Esophagus squamous epithelium (tissue), 5 donors: ENCODE results near the gene NNMT. TPM values are rescaled to one million over a fixed set of nuclear protein-coding genes. Genes with fewer than 3 reads are reported as not detected.

Experiments used
- DNase-seq: peaks from one replicate; lab custom pipeline; 2025; lab: John Stamatoyannopoulos, UW
- H3K27ac ChIP-seq, 4 donors: fragments of 200-600 bp; sonication (generic); one replicate each; pipeline ENCODE4 v1.5.1; 2016 to 2019; ENCODE audit warnings: mild to moderate bottlenecking in 1 of 4
- H3K27me3 ChIP-seq, 4 donors: fragments of 200-600 bp; sonication (generic); 1 replicate in 3 of 4; 2 replicates in 1 of 4; pipeline versions ENCODE4 v1.5.1 to v1.6.0; 2017 to 2021; ENCODE audit warnings: antibody characterized with exemption in 1 of 4
- H3K36me3 ChIP-seq, 3 donors: fragments of 200-600 bp; sonication (generic); one replicate each; pipeline ENCODE4 v1.5.1; 2016 to 2019
- H3K4me1 ChIP-seq, 3 donors: fragments of 200-600 bp; sonication (generic); one replicate each; pipeline ENCODE4 v1.5.1; 2017 to 2019
- H3K4me3 ChIP-seq, 4 donors: fragments of 200-600 bp; sonication (generic); 1 replicate in 3 of 4; 2 replicates in 1 of 4; pipeline ENCODE4 v1.5.1; 2016 to 2019; ENCODE audit warnings: mild to moderate bottlenecking in 2 of 4, moderate library complexity in 1 of 4
- H3K9me3 ChIP-seq, 3 donors: fragments of 200-600 bp; sonication (generic); one replicate each; pipeline ENCODE4 v1.5.1; 2016 to 2019
- POLR2A ChIP-seq, 4 donors: fragments of 450-650 bp; IDR thresholded peaks; one replicate each; pipeline ENCODE4 v1.6.1; 2017; ENCODE audit warnings: antibody characterized with exemption in 4 of 4, mild to moderate bottlenecking in 4 of 4, moderate library complexity in 3 of 4
- WGBS, 2 donors: methylation state at CpG; one replicate each; pipeline ENCODE4 v1.1.5; 2018; 5-methylcytosine and 5-hydroxymethylcytosine counted together
- intact Hi-C: fragments of 100-400 bp; cut with DNase I; formaldehyde crosslinking; loops from one replicate; pipeline ENCODE4 v1.15.0; 2022
- total RNA-seq, 4 donors: library from RNA; depleted of rRNA; stranded (reverse); fragments of >200 nt; gene quantifications; one replicate each; pipeline ENCODE4 v1.1.0, GENCODE V29; 2016
- TF ChIP-seq, protein P1 (sequence below), 6 experiments: fragments of 450-650 bp in 4 of 6; fragments of 200-600 bp in 2 of 6; sonication (generic) in 2 of 6; IDR thresholded peaks; one replicate each; pipeline ENCODE4 v1.5.1; 2016 to 2019; ENCODE audit warnings: antibody characterized with exemption in 6 of 6, mild to moderate bottlenecking in 4 of 6, moderate library complexity in 4 of 6
- donor health status: DM: yes; HTN: yes; CAD: no.

Gene NNMT
- total RNA-seq, result 100 to 1,000 TPM in 1 of 4 donors, 10 to 100 TPM in 2, 1 to 10 TPM in 1; 4.1 to 142 (median 56.8) TPM

DNA sequence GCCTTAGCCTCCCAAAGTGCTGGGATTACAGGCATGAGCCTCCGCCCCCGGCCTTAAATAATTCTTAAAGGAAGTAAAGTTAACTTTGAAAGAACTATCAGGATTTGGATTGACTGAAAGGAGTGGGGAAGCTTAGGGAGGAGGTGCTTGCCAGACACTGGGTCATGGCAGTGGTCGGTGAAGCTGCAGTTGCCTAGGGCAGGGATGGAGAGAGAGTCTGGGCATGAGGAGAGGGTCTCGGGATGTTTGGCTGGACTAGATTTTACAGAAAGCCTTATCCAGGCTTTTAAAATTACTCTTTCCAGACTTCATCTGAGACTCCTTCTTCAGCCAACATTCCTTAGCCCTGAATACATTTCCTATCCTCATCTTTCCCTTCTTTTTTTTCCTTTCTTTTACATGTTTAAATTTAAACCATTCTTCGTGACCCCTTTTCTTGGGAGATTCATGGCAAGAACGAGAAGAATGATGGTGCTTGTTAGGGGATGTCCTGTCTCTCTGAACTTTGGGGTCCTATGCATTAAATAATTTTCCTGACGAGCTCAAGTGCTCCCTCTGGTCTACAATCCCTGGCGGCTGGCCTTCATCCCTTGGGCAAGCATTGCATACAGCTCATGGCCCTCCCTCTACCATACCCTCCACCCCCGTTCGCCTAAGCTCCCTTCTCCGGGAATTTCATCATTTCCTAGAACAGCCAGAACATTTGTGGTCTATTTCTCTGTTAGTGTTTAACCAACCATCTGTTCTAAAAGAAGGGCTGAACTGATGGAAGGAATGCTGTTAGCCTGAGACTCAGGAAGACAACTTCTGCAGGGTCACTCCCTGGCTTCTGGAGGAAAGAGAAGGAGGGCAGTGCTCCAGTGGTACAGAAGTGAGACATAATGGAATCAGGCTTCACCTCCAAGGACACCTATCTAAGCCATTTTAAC is at the start of gene NNMT:
TSS of gene NNMT (plus strand) at position 724 of the 929 bp plus-strand sequence. CDS start at position 882, 158 bp downstream.
- DNase-seq, result no peak
- intact Hi-C loops, result no loop called here
- H3K36me3 ChIP-seq, result peaks cover 0 to 4% (median 0%) of the 10 kb centered on the region in 3 donors
- 42 to 52% methylated on average over 9 to 10 of the region's 11 CpGs for WGBS, 2 donors
- H3K9me3 ChIP-seq, result no peaks in the 10 kb centered on the region
- peak in 3 of 4 donors; percentile 43 to 52 (median 46) for TF ChIP-seq POLR2A (IDR thresholded peaks at IDR 0.05)
- TF ChIP-seq, protein P1, sequence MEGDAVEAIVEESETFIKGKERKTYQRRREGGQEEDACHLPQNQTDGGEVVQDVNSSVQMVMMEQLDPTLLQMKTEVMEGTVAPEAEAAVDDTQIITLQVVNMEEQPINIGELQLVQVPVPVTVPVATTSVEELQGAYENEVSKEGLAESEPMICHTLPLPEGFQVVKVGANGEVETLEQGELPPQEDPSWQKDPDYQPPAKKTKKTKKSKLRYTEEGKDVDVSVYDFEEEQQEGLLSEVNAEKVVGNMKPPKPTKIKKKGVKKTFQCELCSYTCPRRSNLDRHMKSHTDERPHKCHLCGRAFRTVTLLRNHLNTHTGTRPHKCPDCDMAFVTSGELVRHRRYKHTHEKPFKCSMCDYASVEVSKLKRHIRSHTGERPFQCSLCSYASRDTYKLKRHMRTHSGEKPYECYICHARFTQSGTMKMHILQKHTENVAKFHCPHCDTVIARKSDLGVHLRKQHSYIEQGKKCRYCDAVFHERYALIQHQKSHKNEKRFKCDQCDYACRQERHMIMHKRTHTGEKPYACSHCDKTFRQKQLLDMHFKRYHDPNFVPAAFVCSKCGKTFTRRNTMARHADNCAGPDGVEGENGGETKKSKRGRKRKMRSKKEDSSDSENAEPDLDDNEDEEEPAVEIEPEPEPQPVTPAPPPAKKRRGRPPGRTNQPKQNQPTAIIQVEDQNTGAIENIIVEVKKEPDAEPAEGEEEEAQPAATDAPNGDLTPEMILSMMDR (IDR thresholded peaks at IDR 0.05), result no peak
- peak within 1 kb of the TSS; percentile 0 to 64 (median 43) for H3K4me3 ChIP-seq
- H3K27me3 ChIP-seq, result no peaks in the 10 kb centered on the region
- H3K4me1 ChIP-seq, result peaks cover 0 to 46% (median 15%) of the 10 kb centered on the region in 3 donors
- peak within 1 kb of the TSS; percentile 74 to 96 (median 88) for H3K27ac ChIP-seq

DNA sequence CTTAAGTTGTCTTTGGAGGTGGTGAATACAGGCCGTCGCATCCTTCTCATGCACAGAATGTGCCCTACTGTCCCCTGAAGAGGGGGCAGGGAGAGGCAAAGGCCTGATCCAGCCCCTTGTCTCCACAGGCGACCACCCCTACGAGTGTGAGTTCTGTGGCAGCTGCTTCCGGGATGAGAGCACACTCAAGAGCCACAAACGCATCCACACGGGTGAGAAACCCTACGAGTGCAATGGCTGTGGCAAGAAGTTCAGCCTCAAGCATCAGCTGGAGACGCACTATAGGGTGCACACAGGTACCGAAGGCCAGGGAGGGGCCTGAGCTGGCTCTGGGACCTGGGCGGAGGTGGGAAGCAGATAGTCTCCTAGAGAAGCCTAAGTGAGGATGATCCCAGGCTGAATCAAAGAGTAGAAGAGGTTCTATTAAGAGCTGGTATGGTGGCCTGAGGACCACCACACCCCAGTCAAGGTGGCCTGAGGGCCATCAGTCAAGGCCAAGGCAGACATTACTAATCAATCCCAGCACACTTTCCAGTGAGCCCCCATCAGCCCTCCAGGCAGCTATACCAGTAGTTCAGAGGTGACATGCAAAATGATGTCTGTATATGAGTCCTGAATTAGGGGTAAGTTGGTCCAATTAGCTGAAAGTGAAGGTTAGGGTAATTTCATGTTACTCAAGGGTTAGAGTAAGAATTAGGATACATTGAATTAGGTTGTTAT is 49.0 kb upstream of the NNMT start:
- intact Hi-C loops, result no loop called here
- Histone ChIP-seq H3K9me3 (no peaks in the 10 kb centered on the region), H3K27ac (no peak overlapping the region), H3K4me3 (no peak overlapping the region), H3K27me3 (no peaks in the 10 kb centered on the region), H3K36me3 (peaks cover 0 to 96% (median 34%) of the 10 kb centered on the region in 3 donors), H3K4me1 (peaks cover 0 to 41% (median 9%) of the 10 kb centered on the region in 3 donors)
- TF ChIP-seq POLR2A (IDR thresholded peaks at IDR 0.05), result no peak
- TF ChIP-seq, protein P1 (IDR thresholded peaks at IDR 0.05), result no peak
- 93% methylated on average over 4 of the region's 11 CpGs; no CpG with 5 or more reads in 1 of the 2 donors for WGBS, 2 donors
- DNase-seq, result no peak

DNA sequence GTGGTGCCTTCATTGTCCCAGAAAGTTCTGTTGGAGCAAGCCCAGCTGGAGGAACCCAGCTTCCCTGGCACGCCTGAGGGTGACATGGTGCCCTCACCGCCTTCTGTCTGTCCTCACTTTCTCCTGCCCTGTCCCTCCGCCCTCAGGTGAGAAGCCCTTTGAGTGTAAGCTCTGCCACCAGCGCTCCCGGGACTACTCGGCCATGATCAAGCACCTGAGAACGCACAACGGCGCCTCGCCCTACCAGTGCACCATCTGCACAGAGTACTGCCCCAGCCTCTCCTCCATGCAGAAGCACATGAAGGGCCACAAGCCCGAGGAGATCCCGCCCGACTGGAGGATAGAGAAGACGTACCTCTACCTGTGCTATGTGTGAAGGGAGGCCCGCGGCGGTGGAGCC is 46.0 kb upstream of the NNMT start:
- Histone ChIP-seq H3K4me1 (peaks cover 0 to 30% (median 4%) of the 10 kb centered on the region in 3 donors), H3K4me3 (no peak overlapping the region), H3K9me3 (no peaks in the 10 kb centered on the region), H3K27me3 (no peaks in the 10 kb centered on the region), H3K27ac (peak overlapping the region in 1 of 4 donors; percentile 69), H3K36me3 (peaks cover 0 to 88% (median 29%) of the 10 kb centered on the region in 3 donors)
- no peak for DNase-seq
- intact Hi-C loops, result loop anchor here (5.0 kb wide), 1 partner anchor 188 kb away; no protein-coding TSS in a partner anchor
- 96 to 99% methylated on average over 11 to 15 of the region's 17 CpGs for WGBS, 2 donors
- TF ChIP-seq, protein P1 (IDR thresholded peaks at IDR 0.05), result no peak
- TF ChIP-seq POLR2A (IDR thresholded peaks at IDR 0.05), result no peak

DNA sequence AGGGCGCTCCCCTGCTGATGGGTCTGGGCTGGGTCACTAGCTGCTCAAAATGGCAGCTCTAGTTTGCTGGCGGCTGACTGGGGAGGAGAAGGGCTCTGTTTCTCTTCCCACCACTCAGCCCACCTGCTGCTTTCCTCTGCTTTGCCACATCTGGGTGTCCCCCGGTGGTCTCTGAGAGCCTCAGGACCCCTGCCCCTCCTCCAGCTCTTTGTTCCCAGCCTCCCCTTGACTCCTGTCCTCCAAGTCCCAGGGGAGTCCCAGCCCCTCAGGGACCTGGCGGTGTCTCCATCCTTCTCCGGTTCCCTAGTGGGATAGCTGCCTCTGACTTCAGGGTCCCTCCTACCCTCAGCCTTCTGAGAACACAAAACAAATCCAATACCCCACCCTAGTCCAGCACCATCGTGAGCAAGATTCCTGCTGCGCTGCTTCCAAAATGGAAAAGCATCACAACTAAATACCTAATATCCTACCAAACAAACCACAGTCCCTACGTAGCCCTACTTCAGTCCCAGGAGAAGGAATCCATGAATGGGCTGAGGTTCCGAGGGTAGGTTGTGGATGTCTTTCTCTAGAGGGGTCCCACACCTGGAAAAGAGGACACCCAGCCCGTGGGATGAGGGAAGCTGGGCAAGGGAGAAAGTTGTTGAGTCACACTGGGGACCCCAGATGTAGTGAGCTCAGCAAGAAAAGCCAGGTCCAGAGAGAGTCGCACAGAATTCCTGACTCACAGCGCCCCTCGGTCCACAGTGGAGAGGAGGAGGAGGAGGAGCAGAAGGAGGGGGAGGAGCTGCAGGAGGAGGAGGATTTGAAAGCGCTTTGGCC is 45.0 kb upstream of the NNMT start:
- peaks cover 0 to 34% (median 5%) of the 10 kb centered on the region in 3 donors for H3K4me1 ChIP-seq
- H3K27ac ChIP-seq, result peak overlapping the region in 3 of 4 donors; percentile 43 to 69 (median 69)
- intact Hi-C loops, result loop anchor here (5.0 kb wide), 1 partner anchor 189 kb away; no protein-coding TSS in a partner anchor
- WGBS, 2 donors, result 70 to 93% methylated on average over 10 to 12 of the region's 14 CpGs
- no peaks in the 10 kb centered on the region for H3K27me3 ChIP-seq
- H3K4me3 ChIP-seq, result no peak overlapping the region
- peaks cover 0 to 80% (median 29%) of the 10 kb centered on the region in 3 donors for H3K36me3 ChIP-seq
- H3K9me3 ChIP-seq, result no peaks in the 10 kb centered on the region
- no peak for TF ChIP-seq POLR2A (IDR thresholded peaks at IDR 0.05)
- TF ChIP-seq, protein P1 (IDR thresholded peaks at IDR 0.05), result no peak
- DNase-seq, result no peak
